Prostate gland (tissue), 2 donors: ENCODE data around the gene RUNX2. TPM values are rescaled to one million over a fixed set of nuclear protein-coding genes. Genes with fewer than 3 reads are reported as not detected.
A peak's percentile ranks its signal among the peaks of the same experiment; 100 is the strongest.

Experiments used
- DNase-seq: peaks from one replicate; pipeline ENCODE4 v3.0.0-alpha.2; 2019; ENCODE audit warnings: low spot score
- H3K27ac ChIP-seq, 2 donors: fragments of 200-600 bp; sonication (generic); 2 replicates each; pipeline ENCODE4 v1.5.1; 2017 to 2019
- H3K27me3 ChIP-seq: fragments of 200-600 bp; sonication (generic); replicated peaks from 2 replicates; pipeline ENCODE4 v1.5.1; 2019; ENCODE audit not compliant: insufficient read depth
- H3K36me3 ChIP-seq, 2 donors: fragments of 200-600 bp; sonication (generic); 1 replicate in 1 of 2; 2 replicates in 1 of 2; pipeline versions ENCODE4 v1.5.1 to v1.8.1; 2017 to 2019
- H3K4me1 ChIP-seq: fragments of 200-600 bp; sonication (generic); replicated peaks from 2 replicates; pipeline ENCODE4 v1.5.1; 2019
- H3K4me3 ChIP-seq, 2 donors: fragments of 200-600 bp; sonication (generic); 2 replicates each; pipeline ENCODE4 v1.5.1; 2017 to 2019
- H3K9me3 ChIP-seq: fragments of 200-600 bp; sonication (generic); 2 replicates; pipeline ENCODE4 v1.5.1; 2017
- CTCF ChIP-seq, 4 experiments: fragments of 200-600 bp in 2 of 4; fragments of 450-650 bp in 2 of 4; sonication (generic) in 2 of 4; IDR thresholded peaks; 1 replicate in 3 of 4; 2 replicates in 1 of 4; pipeline ENCODE4 v1.5.1; 2016 to 2019; ENCODE audit warnings: antibody characterized with exemption in 4 of 4, mild to moderate bottlenecking in 2 of 4, moderate library complexity in 2 of 4
- POLR2A ChIP-seq: fragments of 450-650 bp; IDR thresholded peaks from one replicate; pipeline ENCODE4 v1.6.1; 2016; ENCODE audit warnings: antibody characterized with exemption, mild to moderate bottlenecking
- POLR2AphosphoS5 ChIP-seq: sonication (generic); formaldehyde crosslinking; IDR thresholded peaks from one replicate; pipeline ENCODE4 v1.6.1; 2017; ENCODE audit warnings: antibody characterized with exemption
- WGBS: methylation state at CpG from one replicate; pipeline ENCODE4 v1.1.5; 2018; 5-methylcytosine and 5-hydroxymethylcytosine counted together
- intact Hi-C: fragments of 100-400 bp; cut with DNase I; formaldehyde crosslinking; loops from one replicate; pipeline ENCODE4 v1.14.2; 2022
- total RNA-seq, 2 donors: library from RNA; depleted of rRNA; stranded (reverse); fragments of >200 nt; gene quantifications; one replicate each; pipeline ENCODE4 v1.1.0, GENCODE V29; 2016

Gene RUNX2
- total RNA-seq, 2 donors from 2014 or later = 9.2 to 10.7 TPM

DNA sequence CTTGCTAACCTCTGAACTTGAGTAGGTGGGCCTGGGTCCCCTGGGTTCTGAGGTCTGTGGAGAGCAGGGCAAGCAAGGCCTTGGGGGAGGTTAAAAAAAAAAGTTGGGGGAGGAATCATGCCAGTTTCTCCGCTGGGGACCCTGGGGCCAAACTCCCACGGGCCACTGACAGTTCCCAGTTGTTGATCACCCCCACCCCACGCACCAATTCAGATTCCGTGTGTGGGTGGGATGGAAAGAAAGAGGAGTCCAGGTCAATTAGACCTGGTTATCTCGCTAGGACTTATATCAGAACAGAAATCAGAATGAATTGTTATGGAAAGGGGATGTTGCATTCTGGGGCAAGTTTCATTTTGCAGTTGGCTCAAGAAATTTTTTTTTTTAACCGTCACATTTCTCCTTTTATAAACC lies 96.3 kb downstream of the RUNX2 start:
- no peaks in the 10 kb centered on the region for H3K27me3 ChIP-seq
- no peaks in the 10 kb centered on the region for H3K36me3 ChIP-seq
- H3K27ac ChIP-seq = peak overlapping the region; percentile 76 to 79
- 64% methylated on average over 6 of the region's 6 CpGs for WGBS
- intact Hi-C loops = loop anchor here (5.0 kb wide), 1 partner anchor 767 kb away; no protein-coding TSS in a partner anchor
- H3K4me1 ChIP-seq = no peaks in the 10 kb centered on the region
- no peak for DNase-seq
- no peaks in the 10 kb centered on the region for H3K9me3 ChIP-seq
- peak overlapping the region; percentile 45 to 64 for H3K4me3 ChIP-seq
- TF ChIP-seq POLR2AphosphoS5 = no peak
- TF ChIP-seq POLR2A = no peak
- no peak for TF ChIP-seq CTCF (IDR thresholded peaks at IDR 0.05)

GRCh38 chr6:45426251-45426650 lies 98.1 kb downstream of the RUNX2 start:
- TF ChIP-seq POLR2AphosphoS5 = no peak
- TF ChIP-seq POLR2A = no peak
- TF ChIP-seq CTCF (IDR thresholded peaks at IDR 0.05) = no peak
- intact Hi-C loops = no loop called here
- H3K4me1 ChIP-seq = no peaks in the 10 kb centered on the region
- no peaks in the 10 kb centered on the region for H3K27me3 ChIP-seq
- H3K36me3 ChIP-seq = no peaks in the 10 kb centered on the region
- 85% methylated on average over 4 of the region's 4 CpGs for WGBS
- DNase-seq = no peak
- H3K9me3 ChIP-seq = no peaks in the 10 kb centered on the region
- H3K4me3 ChIP-seq = no peak overlapping the region
- H3K27ac ChIP-seq = no peak overlapping the region

DNA sequence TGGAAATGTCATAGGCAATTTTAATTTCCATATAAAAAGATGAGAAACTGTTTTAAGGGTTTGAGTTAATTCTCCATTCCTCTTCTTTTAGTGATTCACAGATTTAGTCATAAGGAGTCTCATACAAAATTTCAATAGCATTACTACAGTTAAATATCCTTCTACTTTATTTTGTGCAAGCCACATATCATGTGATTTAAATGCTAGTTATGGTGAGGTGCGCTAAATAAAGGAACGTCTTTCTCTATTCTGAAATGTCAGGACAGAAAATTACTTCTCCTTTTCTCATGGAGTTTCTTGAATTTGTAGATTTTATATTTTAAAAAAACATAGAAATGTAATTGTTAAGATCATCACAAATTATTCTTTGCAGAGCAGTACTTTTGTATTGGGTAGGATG lies 99.6 kb downstream of the RUNX2 start:
- DNase-seq = no peak
- Histone ChIP-seq H3K36me3 (no peaks in the 10 kb centered on the region), H3K4me3 (no peak overlapping the region), H3K9me3 (no peaks in the 10 kb centered on the region), H3K27me3 (no peaks in the 10 kb centered on the region), H3K27ac (no peak overlapping the region), H3K4me1 (no peaks in the 10 kb centered on the region)
- intact Hi-C loops = no loop called here
- 89% methylated on average over 2 of the region's 2 CpGs for WGBS
- no peak for TF ChIP-seq POLR2AphosphoS5
- no peak for TF ChIP-seq POLR2A
- TF ChIP-seq CTCF (IDR thresholded peaks at IDR 0.05) = no peak

- TF ChIP-seq POLR2AphosphoS5 (no peak), CTCF (IDR thresholded peaks at IDR 0.05) (no peak), POLR2A (no peak)
- intact Hi-C loops = no loop called here
- WGBS = 63% methylated on average over 2 of the region's 2 CpGs
- Histone ChIP-seq H3K36me3 (no peaks in the 10 kb centered on the region), H3K4me3 (no peak overlapping the region), H3K27ac (no peak overlapping the region), H3K27me3 (no peaks in the 10 kb centered on the region), H3K4me1 (no peaks in the 10 kb centered on the region), H3K9me3 (no peaks in the 10 kb centered on the region)
- DNase-seq = no peak
Observed at GRCh38 chr6:45428727-45429126, 100.6 kb downstream of the RUNX2 start.

- Histone ChIP-seq H3K36me3 (no peaks in the 10 kb centered on the region), H3K4me3 (no peak overlapping the region), H3K27ac (no peak overlapping the region), H3K9me3 (no peaks in the 10 kb centered on the region), H3K27me3 (no peaks in the 10 kb centered on the region), H3K4me1 (no peaks in the 10 kb centered on the region)
- no peak for DNase-seq
- WGBS = 73% methylated on average over 2 of the region's 2 CpGs
- intact Hi-C loops = no loop called here
- TF ChIP-seq POLR2AphosphoS5 (no peak), CTCF (IDR thresholded peaks at IDR 0.05) (no peak), POLR2A (no peak)
Observed at GRCh38 chr6:45430590-45431202, 102.6 kb downstream of the RUNX2 start.
